NCI-H128 (cell line): ENCODE measurements around the gene KAZN.
A peak's percentile ranks its signal among the peaks of the same experiment; 100 is the strongest.

ENCODE experiments used
- DNase-seq: peaks from one replicate; lab custom pipeline; 2025; ENCODE audit not compliant: unreplicated experiment; lab: John Stamatoyannopoulos, UW

The KAZN gene

GRCh38 chr1:14706631-14707030, 108.1 kb downstream of the KAZN start:
- DNase-seq: no peak

DNA sequence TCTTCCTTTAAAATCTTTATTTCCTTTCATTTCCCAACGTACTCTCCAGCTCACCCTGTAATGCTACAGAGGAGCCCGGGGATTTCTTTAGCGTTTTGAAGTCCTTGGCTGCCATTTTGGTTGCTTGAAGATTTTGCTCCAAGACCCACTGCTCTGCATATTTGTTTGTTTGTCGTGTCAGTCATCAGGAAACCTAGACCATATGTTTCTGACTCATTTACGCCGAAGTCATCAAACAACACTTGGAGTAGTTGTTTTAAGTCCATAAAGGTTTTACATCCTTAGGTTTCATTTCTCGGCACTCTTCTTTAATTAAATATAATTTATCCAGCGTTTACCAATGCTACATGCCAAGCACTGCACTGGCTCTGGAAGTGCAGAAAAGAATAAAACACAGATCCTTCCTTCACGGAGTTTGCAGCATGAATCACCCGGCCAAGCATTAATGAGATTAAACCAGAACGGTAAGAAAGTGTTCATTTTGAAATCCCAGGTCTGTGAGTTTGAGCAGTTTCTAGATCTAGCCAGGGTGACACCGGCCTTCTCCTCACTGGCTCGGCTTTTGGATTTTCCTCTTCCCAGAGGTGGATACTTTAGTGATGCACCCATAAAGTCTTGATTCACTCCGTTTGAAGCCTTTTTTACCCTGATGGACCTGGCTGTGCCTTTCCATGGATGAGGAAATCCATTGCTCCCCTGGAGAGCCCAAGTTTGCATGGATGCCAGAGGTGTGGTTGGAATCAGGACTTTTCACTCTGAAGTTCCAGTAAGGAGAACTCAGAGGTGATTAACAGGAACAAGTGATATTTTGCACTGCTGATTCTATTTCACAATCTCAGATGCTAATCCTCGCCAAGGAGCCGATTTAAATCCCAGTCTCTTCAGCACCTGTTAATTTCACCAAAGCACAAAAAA, 109.3 kb downstream of the KAZN start:
- no peak for DNase-seq

GRCh38 chr1:14710331-14710730, 111.8 kb downstream of the KAZN start:
- no peak for DNase-seq

DNA sequence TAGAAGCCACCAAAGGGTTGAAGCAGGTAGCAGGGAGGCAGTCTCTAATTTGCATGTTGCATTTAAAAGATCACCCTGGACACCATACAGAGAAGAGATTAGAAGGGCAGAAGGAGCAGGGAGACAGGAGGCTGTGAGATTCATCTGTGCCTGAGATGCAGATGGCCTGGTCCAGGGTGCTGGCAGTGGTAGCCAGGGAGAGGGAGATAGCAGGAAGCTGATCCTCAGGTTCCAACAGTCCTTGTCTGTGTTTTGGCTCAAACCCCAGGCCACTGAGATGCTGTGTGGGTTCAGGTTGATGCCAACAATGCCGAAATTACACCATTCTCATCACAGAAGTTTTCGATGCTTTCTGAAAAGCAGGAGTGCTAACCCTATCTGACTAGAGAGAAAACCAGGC, 113.7 kb downstream of the KAZN start:
- no peak for DNase-seq

GRCh38 chr1:14713077-14713476, 114.6 kb downstream of the KAZN start:
- DNase-seq: no peak

GRCh38 chr1:14715266-14715665, 116.8 kb downstream of the KAZN start:
- DNase-seq: no peak

- no peak for DNase-seq
These were observed 117.3 kb downstream of the KAZN start for GRCh38 chr1:14715802-14716201.

GRCh38 chr1:14716474-14716873, 118.0 kb downstream of the KAZN start:
- DNase-seq: no peak

- DNase-seq: no peak
These were observed 120.0 kb downstream of the KAZN start for GRCh38 chr1:14718476-14718875.

GRCh38 chr1:14723401-14723800, 124.9 kb downstream of the KAZN start:
- DNase-seq: no peak

GRCh38 chr1:14724246-14724645, 125.8 kb downstream of the KAZN start:
- DNase-seq: no peak

- DNase-seq: no peak
These were observed 126.2 kb downstream of the KAZN start for GRCh38 chr1:14724678-14725077.

GRCh38 chr1:14725238-14725637, 126.8 kb downstream of the KAZN start:
- DNase-seq: no peak

DNA sequence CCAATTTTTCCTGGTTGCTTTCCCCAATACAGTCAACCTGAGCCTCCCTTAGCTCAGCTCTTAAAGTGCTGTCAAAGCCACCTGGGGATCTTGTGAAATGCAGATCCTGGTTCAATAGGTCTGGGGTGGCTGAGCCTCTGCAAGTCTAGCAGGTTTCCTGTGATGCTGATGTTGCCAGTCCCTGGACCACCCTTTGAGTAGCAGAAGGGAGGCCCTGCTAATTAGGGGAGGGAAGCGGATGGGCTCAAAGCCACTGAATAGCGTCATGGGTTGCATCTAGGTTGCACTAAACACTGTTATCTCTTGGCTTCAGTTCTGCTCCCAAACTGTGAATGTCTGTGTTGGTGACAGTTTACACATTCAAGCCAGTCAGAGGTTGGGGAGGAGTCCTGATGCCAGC, 127.2 kb downstream of the KAZN start:
- no peak for DNase-seq

GRCh38 chr1:14726606-14727005, 128.1 kb downstream of the KAZN start:
- DNase-seq: no peak

GRCh38 chr1:14728516-14728915, 130.0 kb downstream of the KAZN start:
- DNase-seq: no peak

- DNase-seq: no peak
These were observed 134.2 kb downstream of the KAZN start for GRCh38 chr1:14732728-14733047.

DNA sequence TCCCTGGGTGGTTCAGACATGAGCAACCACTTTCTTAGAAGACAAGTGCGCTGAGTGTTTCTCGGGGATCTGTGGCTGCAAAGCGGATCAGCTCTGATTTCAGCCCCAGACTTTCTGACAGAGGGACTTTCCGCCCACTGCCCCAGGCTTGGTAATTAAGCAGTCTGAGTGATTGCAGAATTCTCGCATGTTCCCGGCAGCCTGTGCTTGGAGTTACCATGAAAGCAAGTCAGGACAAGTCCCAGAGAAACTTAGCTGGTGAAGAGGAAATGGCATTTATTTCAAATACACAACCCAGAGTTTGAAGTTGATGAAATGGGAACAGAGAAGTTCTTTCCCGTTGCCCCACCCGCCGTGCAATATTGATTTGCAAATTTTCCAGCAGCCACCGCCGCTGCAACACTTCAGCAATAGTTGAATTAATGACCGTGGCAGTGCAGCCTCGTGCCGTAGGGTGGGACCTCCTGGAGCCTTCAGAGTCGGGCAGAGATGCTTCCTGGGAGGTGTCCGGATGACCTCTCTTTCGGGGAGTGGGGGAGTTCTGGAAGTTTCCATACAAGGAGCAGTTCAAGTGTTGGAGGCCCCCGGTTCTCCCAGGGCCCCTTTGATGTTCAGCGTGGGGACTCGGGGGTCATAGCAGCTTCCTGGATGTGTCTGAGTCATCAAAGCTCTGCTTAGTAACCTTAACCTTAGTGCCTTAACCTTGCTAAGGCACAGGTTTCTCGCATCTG, 134.7 kb downstream of the KAZN start:
- DNase-seq: no peak

DNA sequence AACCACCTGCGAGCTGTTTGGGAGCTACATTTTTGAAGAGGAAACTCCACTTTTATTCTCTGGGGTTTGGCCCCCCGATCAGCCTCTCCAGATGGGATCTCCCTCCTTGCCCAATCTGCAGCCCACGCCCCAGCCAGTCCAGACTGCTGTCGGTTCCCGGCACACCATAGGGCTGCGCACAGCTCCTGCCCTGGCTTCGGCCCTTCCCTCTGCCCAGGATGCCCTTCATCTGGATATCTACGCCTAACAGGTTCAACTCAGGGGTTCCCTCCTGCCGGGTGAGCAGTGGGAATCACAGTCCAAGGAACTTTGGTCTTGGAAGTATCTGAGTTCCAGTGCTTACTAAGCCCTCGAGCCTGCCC, 135.3 kb downstream of the KAZN start:
- DNase-seq: no peak

DNA sequence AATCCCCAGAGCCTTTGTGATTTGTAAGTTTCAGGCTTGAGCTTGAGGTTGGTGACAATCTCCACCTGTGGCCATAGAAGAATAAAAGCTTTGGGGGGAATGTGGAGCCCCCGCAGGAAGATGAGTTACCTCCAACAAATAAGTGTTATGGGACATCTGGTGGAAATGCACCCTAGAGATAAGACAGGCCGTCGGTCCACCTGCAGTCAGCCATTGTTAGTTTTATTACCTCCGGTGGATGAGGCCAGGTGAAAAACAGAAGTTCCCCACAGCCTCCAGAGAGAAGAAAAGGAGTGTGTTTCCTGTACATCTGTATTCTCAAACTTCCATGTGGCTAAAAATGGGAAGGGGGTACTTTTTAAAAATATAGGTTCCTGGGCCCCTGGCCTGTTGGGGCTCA, 137.4 kb downstream of the KAZN start:
- no peak for DNase-seq

DNA sequence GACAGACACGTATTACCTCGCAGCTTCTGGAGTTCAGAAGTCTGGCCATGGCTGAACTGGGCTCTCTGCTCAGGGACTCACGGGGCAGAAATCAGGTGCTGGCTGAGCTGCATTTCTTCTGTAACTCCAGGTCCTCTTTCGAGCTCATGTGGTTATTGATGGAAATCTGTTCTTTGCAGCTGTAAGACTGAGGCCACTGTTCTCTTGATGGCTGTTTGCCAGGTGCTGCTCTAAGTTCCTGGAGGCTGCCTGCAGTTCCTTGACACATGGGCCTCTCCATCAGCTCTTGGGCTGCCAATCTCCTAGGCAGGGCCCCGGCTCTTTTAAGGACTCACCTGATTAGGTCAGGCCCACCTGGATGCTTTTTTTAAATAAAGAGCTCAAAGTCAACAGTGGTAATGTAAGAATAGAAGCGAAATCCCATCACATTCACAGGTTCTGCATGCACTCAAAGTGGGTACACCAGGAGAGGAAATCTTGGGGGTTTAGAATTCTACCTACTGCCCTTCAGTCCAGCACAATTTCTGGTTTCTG, 139.1 kb downstream of the KAZN start:
- DNase-seq: no peak

GRCh38 chr1:14738235-14738634, 139.8 kb downstream of the KAZN start:
- DNase-seq: peak; percentile 24
